Uterus (tissue), 4 donors: Measurements from ENCODE around the gene ASIC2. TPM values are rescaled to one million over a fixed set of nuclear protein-coding genes. Genes with fewer than 3 reads are reported as not detected.

ENCODE experiments used
- DNase-seq, 2 donors: peaks; one replicate each; pipeline ENCODE4 v3.0.0-alpha.2; 2019 to 2020
- H3K27ac ChIP-seq, 2 donors: fragments of 200-600 bp; sonication (generic); 1 replicate in 1 of 2; 2 replicates in 1 of 2; pipeline ENCODE4 v1.5.1; 2016 to 2018
- H3K27me3 ChIP-seq, 2 donors: fragments of 200-600 bp; sonication (generic); one replicate each; pipeline ENCODE4 v1.5.1; 2018 to 2019; ENCODE audit warnings: control low read depth in 1 of 2
- H3K36me3 ChIP-seq, 2 donors: fragments of 200-600 bp; sonication (generic); one replicate each; pipeline ENCODE4 v1.5.1; 2019; ENCODE audit warnings: control low read depth in 1 of 2
- H3K4me1 ChIP-seq, 2 donors: fragments of 200-600 bp; sonication (generic); one replicate each; pipeline ENCODE4 v1.5.1; 2018 to 2019; ENCODE audit warnings: control low read depth in 1 of 2
- H3K4me3 ChIP-seq, 2 donors: fragments of 200-600 bp; sonication (generic); 1 replicate in 1 of 2; 2 replicates in 1 of 2; pipeline ENCODE4 v1.5.1; 2018 to 2019; ENCODE audit warnings: mild to moderate bottlenecking in 1 of 2
- H3K9me3 ChIP-seq, 2 donors: fragments of 200-600 bp; sonication (generic); one replicate each; pipeline ENCODE4 v1.5.1; 2019; ENCODE audit warnings: control low read depth in 1 of 2
- POLR2A ChIP-seq, 2 donors: fragments of 450-650 bp; IDR thresholded peaks; one replicate each; pipeline ENCODE4 v1.6.1; 2016; ENCODE audit warnings: antibody characterized with exemption in 2 of 2, mild to moderate bottlenecking in 1 of 2, moderate library complexity in 1 of 2
- intact Hi-C: fragments of 100-400 bp; cut with DNase I; formaldehyde crosslinking; loops from one replicate; pipeline ENCODE4 v1.15.1; 2023; ENCODE audit warnings: low total_unique reads
- total RNA-seq, 4 donors: library from RNA; depleted of rRNA in 3 of 4; stranded (reverse); fragments of >200 nt in 3 of 4; gene quantifications; one replicate each; pipeline versions ENCODE4 v1.1.0 to v1.2.4, GENCODE V29; 2014 to 2023
- TF ChIP-seq, protein P1 (sequence below), 4 experiments: fragments of 200-600 bp in 2 of 4; fragments of 450-650 bp in 2 of 4; sonication (generic) in 2 of 4; IDR thresholded peaks; one replicate each; pipeline ENCODE4 v1.5.1; 2016 to 2019; ENCODE audit warnings: antibody characterized with exemption in 4 of 4, mild to moderate bottlenecking in 2 of 4, moderate library complexity in 1 of 4
- donor health status: DM: yes; HTN: yes; CAD: no.

The ASIC2 gene
- total RNA-seq, 4 donors from 2014 or later: 1.2 to 1.4 TPM; not detected in 2

DNA sequence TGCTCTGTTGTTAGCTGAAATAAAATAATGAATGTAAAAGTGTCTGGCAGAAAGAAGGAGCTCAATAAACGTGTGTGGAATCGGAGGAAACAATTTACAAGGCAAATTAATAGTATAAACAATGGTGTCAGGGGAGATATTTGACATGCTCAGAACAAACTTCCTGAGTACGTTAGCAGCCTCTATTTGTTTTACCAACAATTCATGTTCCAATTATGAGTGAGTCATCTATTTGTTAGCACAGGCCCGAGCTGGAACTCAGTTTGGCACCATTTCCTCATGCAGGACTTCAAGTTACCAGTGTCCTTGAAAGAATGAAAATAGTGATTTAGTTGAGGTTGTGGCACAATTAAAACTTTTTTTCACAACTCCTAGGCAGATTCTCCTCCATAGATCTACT lies 9.1 kb downstream of the ASIC2 start:
- Histone ChIP-seq H3K4me3 (no peak overlapping the region), H3K4me1 (no peaks in the 10 kb centered on the region), H3K9me3 (no peaks in the 10 kb centered on the region), H3K27ac (peak overlapping the region in 1 of 2 donors; percentile 49), H3K27me3 (no peaks in the 10 kb centered on the region), H3K36me3 (no peaks in the 10 kb centered on the region)
- TF ChIP-seq POLR2A (IDR thresholded peaks at IDR 0.05): no peak
- TF ChIP-seq, protein P1, sequence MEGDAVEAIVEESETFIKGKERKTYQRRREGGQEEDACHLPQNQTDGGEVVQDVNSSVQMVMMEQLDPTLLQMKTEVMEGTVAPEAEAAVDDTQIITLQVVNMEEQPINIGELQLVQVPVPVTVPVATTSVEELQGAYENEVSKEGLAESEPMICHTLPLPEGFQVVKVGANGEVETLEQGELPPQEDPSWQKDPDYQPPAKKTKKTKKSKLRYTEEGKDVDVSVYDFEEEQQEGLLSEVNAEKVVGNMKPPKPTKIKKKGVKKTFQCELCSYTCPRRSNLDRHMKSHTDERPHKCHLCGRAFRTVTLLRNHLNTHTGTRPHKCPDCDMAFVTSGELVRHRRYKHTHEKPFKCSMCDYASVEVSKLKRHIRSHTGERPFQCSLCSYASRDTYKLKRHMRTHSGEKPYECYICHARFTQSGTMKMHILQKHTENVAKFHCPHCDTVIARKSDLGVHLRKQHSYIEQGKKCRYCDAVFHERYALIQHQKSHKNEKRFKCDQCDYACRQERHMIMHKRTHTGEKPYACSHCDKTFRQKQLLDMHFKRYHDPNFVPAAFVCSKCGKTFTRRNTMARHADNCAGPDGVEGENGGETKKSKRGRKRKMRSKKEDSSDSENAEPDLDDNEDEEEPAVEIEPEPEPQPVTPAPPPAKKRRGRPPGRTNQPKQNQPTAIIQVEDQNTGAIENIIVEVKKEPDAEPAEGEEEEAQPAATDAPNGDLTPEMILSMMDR (IDR thresholded peaks at IDR 0.05): no peak
- intact Hi-C loops: no loop called here
- peak in 1 of 2 donors; percentile 44 for DNase-seq

DNA sequence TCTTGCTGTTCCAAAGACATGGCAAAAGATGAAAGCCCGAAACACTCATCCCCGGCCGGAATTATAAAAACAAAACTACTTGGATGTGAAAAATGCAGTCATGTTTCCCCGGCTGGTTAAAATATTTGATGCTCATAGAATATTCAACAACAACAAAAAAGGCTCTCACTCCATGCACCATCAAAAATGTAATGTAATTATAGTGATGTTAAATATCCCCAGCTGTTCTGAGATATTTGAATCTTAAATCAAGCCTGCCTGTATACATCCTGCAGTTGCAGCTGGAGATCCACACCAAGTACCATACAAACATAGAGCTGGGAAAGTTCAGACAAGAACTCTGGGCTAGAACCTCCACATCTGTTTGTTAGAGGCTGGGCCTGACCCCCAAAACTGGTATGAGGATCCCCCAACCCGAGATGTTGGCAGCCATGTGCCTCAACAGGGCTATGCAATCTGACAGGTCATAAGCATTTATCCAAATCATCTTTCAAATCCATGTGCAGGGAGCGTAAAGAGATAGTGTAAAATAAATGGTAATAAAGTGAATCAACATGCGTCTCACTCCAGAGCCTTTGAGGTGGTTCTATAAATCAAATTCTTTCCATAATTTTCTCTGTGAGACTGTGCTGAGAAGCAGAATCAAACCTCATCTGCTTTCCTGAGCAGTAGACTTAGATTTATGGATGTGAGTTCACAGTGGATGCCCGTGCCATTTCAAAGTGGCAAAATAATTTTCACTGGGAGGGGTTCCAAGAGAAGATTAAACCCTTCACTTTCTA lies 12.7 kb downstream of the ASIC2 start:
- Histone ChIP-seq H3K36me3 (no peaks in the 10 kb centered on the region), H3K4me3 (no peak overlapping the region), H3K4me1 (no peaks in the 10 kb centered on the region), H3K27me3 (no peaks in the 10 kb centered on the region), H3K9me3 (no peaks in the 10 kb centered on the region), H3K27ac (no peak overlapping the region)
- TF ChIP-seq, protein P1 (IDR thresholded peaks at IDR 0.05): no peak
- no peak for TF ChIP-seq POLR2A (IDR thresholded peaks at IDR 0.05)
- intact Hi-C loops: no loop called here
- no peak for DNase-seq

DNA sequence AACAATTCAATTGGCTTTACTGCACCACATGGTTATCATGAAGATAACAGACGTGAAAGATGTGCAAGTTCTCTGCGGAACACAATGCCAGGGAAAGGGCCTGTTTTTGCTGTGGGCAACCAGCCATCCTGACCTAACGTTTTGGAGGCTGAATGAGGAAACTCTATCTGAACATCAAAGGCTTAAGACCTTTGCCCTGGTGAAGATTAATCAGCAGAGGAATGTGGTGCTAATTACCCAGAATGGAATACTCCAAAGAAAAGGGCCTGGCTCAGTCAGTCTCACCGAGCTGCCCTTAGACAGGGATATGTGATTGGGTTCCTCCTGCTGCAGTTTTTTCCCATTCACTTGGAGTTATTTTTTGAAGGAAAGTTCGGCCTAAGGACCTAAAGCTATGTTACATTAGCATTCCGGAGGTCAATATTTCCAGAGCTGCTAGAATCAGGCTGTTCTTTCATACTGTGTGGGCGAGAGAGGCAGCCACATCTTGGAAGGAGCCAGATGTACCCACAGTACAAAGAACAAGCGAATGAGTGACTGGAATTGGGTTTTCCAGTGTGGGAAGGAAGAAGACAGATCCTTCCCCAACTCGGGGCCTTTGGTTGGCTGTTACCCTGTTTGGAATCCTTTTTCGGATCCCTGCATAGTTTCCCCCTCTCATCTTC lies 15.5 kb downstream of the ASIC2 start:
- Histone ChIP-seq H3K9me3 (no peaks in the 10 kb centered on the region), H3K4me1 (no peaks in the 10 kb centered on the region), H3K27ac (peak overlapping the region in 1 of 2 donors; percentile 44), H3K36me3 (no peaks in the 10 kb centered on the region), H3K4me3 (no peak overlapping the region), H3K27me3 (no peaks in the 10 kb centered on the region)
- DNase-seq: no peak
- intact Hi-C loops: no loop called here
- TF ChIP-seq POLR2A (IDR thresholded peaks at IDR 0.05): no peak
- TF ChIP-seq, protein P1 (IDR thresholded peaks at IDR 0.05): no peak

DNA sequence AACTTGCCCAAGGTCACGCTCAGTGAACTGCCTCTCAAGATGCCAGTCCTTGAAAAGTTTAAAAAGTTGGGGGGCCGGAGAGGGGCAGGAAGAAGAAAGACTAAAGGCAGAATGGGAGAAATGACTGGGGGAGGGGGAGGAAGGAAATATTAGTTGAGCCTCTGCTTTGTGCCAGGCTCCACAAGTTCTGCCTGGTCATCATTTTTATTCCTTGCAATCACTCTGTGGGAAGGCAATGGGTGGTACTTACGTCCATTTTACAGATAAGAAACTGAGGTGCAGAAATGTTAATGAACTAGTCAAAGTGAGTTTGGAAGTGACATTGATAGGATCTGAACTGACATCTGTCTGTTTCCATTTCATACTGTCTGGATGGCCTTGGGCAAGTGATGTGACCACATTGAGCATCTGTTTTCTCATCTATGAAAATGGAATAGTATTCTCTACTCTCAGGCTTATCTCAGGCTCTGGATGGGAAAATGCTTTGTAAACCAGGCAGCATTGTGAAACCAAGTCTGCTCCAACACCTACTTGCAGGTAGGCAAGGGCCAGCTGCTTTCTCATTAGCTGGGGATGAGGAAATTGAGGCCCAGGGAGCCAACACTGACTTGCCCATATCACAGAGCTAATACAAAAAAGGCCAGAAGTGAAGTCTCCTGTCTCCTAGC lies 19.2 kb downstream of the ASIC2 start:
- no peak for TF ChIP-seq POLR2A (IDR thresholded peaks at IDR 0.05)
- TF ChIP-seq, protein P1 (IDR thresholded peaks at IDR 0.05): no peak
- intact Hi-C loops: no loop called here
- no peaks in the 10 kb centered on the region for H3K4me1 ChIP-seq
- H3K36me3 ChIP-seq: no peaks in the 10 kb centered on the region
- no peak for DNase-seq
- no peaks in the 10 kb centered on the region for H3K27me3 ChIP-seq
- no peaks in the 10 kb centered on the region for H3K9me3 ChIP-seq
- H3K4me3 ChIP-seq: no peak overlapping the region
- H3K27ac ChIP-seq: no peak overlapping the region

DNA sequence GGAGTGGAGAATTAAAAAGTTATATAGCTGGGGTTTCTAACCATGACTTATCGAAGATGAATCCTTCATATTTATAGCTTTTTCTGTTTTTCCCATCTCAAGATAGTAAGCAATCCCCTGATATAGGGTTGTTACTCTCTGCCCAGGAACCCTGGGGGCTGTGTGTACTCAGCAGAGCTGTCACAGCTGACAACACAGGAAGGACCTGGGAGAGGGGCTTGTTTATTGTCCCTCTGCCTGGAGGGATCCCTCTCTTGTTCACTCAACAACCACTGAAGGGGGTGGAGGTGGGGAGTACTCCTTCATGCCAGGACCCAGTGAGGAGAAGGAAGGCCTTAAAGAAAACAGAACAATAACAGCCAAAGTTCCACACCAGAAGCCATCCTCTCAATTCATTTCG lies 19.8 kb downstream of the ASIC2 start:
- no peak overlapping the region for H3K27ac ChIP-seq
- no peak for DNase-seq
- intact Hi-C loops: no loop called here
- H3K4me1 ChIP-seq: no peaks in the 10 kb centered on the region
- no peaks in the 10 kb centered on the region for H3K9me3 ChIP-seq
- H3K27me3 ChIP-seq: no peaks in the 10 kb centered on the region
- H3K36me3 ChIP-seq: no peaks in the 10 kb centered on the region
- TF ChIP-seq, protein P1 (IDR thresholded peaks at IDR 0.05): no peak
- no peak overlapping the region for H3K4me3 ChIP-seq
